ENCODE data around the gene TLR5. TPM values are rescaled to one million over a fixed set of nuclear protein-coding genes. Genes with fewer than 3 reads are reported as not detected.

The TLR5 gene
- total RNA-seq, 1 donor from 2014 or later, result 0.22 TPM

GRCh38 chr1:223087291-223088255 is 55.5 kb downstream of the TLR5 start:
- H3K4me3 Mint-ChIP-seq (ENCODE audit: unreplicated experiment), result no peak overlapping the region
- H3K27me3 Mint-ChIP-seq (ENCODE audit: low read depth), result peaks cover 16% of the 10 kb centered on the region
- no peaks in the 10 kb centered on the region for H3K9me3 Mint-ChIP-seq (ENCODE audit: low read depth)
- no peaks in the 10 kb centered on the region for H3K36me3 Mint-ChIP-seq (ENCODE audit: low read depth)
- DNase-seq (ENCODE audit: low spot score), result no peak
- no peak for TF ChIP-seq CTCF (IDR thresholded peaks at IDR 0.05)
- H3K27ac Mint-ChIP-seq (ENCODE audit: unreplicated experiment), result peak overlapping the region; percentile 9
- H3K4me1 Mint-ChIP-seq (ENCODE audit: low read depth), result peaks cover 12% of the 10 kb centered on the region

GRCh38 chr1:223084464-223084866 is 58.6 kb downstream of the TLR5 start:
- no peak for DNase-seq (ENCODE audit: low spot score)
- Mint-ChIP-seq H3K36me3 (ENCODE audit: low read depth) (no peaks in the 10 kb centered on the region), H3K4me3 (ENCODE audit: unreplicated experiment) (no peak overlapping the region), H3K27me3 (ENCODE audit: low read depth) (peaks cover 17% of the 10 kb centered on the region), H3K4me1 (ENCODE audit: low read depth) (peaks cover 14% of the 10 kb centered on the region), H3K9me3 (ENCODE audit: low read depth) (no peaks in the 10 kb centered on the region), H3K27ac (ENCODE audit: unreplicated experiment) (no peak overlapping the region)
- TF ChIP-seq CTCF (IDR thresholded peaks at IDR 0.05), result no peak

GRCh38 chr1:223083831-223084230 is 59.2 kb downstream of the TLR5 start:
- Mint-ChIP-seq H3K4me3 (ENCODE audit: unreplicated experiment) (no peak overlapping the region), H3K27me3 (ENCODE audit: low read depth) (peaks cover 19% of the 10 kb centered on the region), H3K27ac (ENCODE audit: unreplicated experiment) (no peak overlapping the region), H3K4me1 (ENCODE audit: low read depth) (peaks cover 14% of the 10 kb centered on the region), H3K36me3 (ENCODE audit: low read depth) (no peaks in the 10 kb centered on the region), H3K9me3 (ENCODE audit: low read depth) (no peaks in the 10 kb centered on the region)
- DNase-seq (ENCODE audit: low spot score), result no peak
- no peak for TF ChIP-seq CTCF (IDR thresholded peaks at IDR 0.05)

- no peak overlapping the region for H3K4me3 Mint-ChIP-seq (ENCODE audit: unreplicated experiment)
- DNase-seq (ENCODE audit: low spot score), result no peak
- H3K27me3 Mint-ChIP-seq (ENCODE audit: low read depth), result peaks cover 11% of the 10 kb centered on the region
- peaks cover 14% of the 10 kb centered on the region for H3K4me1 Mint-ChIP-seq (ENCODE audit: low read depth)
- no peak overlapping the region for H3K27ac Mint-ChIP-seq (ENCODE audit: unreplicated experiment)
- no peaks in the 10 kb centered on the region for H3K36me3 Mint-ChIP-seq (ENCODE audit: low read depth)
- no peak for TF ChIP-seq CTCF (IDR thresholded peaks at IDR 0.05)
- H3K9me3 Mint-ChIP-seq (ENCODE audit: low read depth), result no peaks in the 10 kb centered on the region
These were observed 60.1 kb downstream of the TLR5 start for GRCh38 chr1:223082914-223083313.

- Mint-ChIP-seq H3K27ac (ENCODE audit: unreplicated experiment) (peak overlapping the region; percentile 88), H3K4me3 (ENCODE audit: unreplicated experiment) (peak overlapping the region; percentile 73), H3K36me3 (ENCODE audit: low read depth) (no peaks in the 10 kb centered on the region), H3K9me3 (ENCODE audit: low read depth) (no peaks in the 10 kb centered on the region), H3K4me1 (ENCODE audit: low read depth) (peaks cover 2% of the 10 kb centered on the region), H3K27me3 (ENCODE audit: low read depth) (peaks cover 11% of the 10 kb centered on the region)
- DNase-seq (ENCODE audit: low spot score), result peak; percentile 93
- peak; percentile 99 for TF ChIP-seq CTCF (IDR thresholded peaks at IDR 0.05)
These were observed 61.7 kb downstream of the TLR5 start for GRCh38 chr1:223081181-223081994.

All from chondrocyte (in vitro differentiated cells).